A549 (cell line): ENCODE measurements around the gene MEGF8. TPM values are rescaled to one million over a fixed set of nuclear protein-coding genes. Genes with fewer than 3 reads are reported as not detected.

ENCODE experiments used
- ATAC-seq, 2 experiments: fragments of 200-7000 bp in 1 of 2; fragments of >200 bp in 1 of 2; cut with Nextera tagmentation in 1 of 2; cut with Tn5 transposase in 1 of 2; 3 replicates each; pipeline versions ENCODE4 v1.8.0 to v1.9.1; 2018 to 2020; ENCODE audit warnings: mild to moderate bottlenecking in 1 of 2, moderate library complexity in 1 of 2
- CTCF ChIA-PET: fragments of 300-600 bp; sonication (Branson Sonifier 250); formaldehyde crosslinking; extraction: SDS; loops from one replicate; lab custom pipeline; 2021; ENCODE audit warnings: antibody characterized with exemption, inconsistent platforms; lab: Yijun Ruan, JAX
- POLR2A ChIA-PET: fragments of 350-600 bp; formaldehyde crosslinking; extraction: SDS; loops from one replicate; lab custom pipeline; 2021; ENCODE audit warnings: antibody characterized with exemption, inconsistent platforms; lab: Yijun Ruan, JAX
- DNase-seq, 2 experiments: peaks; one replicate each; pipeline versions ENCODE4 v3.0.0 to v3.0.0-alpha.2; 2011 to 2016; ENCODE audit warnings: low read depth in 1 of 2, low spot score in 1 of 2
- FAIRE-seq: peaks from 2 replicates; lab custom pipeline; 2011; peaks lifted over from hg19 to GRCh38; lab: Jason Lieb, UNC
- H3K27ac ChIP-seq, 2 experiments: fragments of >200 bp; sonication (Bioruptor Twin); formaldehyde crosslinking; 3 replicates each; pipeline ENCODE4 v1.5.1; 2016 to 2017
- H3K4me1 ChIP-seq: fragments of >200 bp; sonication (Bioruptor Twin); formaldehyde crosslinking; 3 replicates; pipeline ENCODE4 v1.6.1; 2016
- H3K4me2 ChIP-seq: fragments of >200 bp; sonication (Bioruptor Twin); formaldehyde crosslinking; 3 replicates; pipeline ENCODE4 v1.6.1; 2016
- H3K4me3 ChIP-seq: fragments of >200 bp; sonication (Bioruptor Twin); formaldehyde crosslinking; 3 replicates; pipeline ENCODE4 v1.5.1; 2016
- H3K9me3 ChIP-seq: fragments of >200 bp; sonication (Bioruptor Twin); formaldehyde crosslinking; 3 replicates; pipeline ENCODE4 v1.6.1; 2016
- CBX2 ChIP-seq: fragments of 200-600 bp; sonication (generic); IDR thresholded peaks from 2 replicates; pipeline ENCODE4 v1.6.1; 2016; ENCODE audit warnings: low read depth, mild to moderate bottlenecking, borderline replicate concordance
- CHD2 ChIP-seq: fragments of 150-350 bp; IDR thresholded peaks from 2 replicates; pipeline ENCODE4 v1.6.1; 2014; ENCODE audit warnings: low read length; ENCODE audit not compliant: partially characterized antibody
- CHD4 ChIP-seq: fragments of 200-600 bp; sonication (generic); IDR thresholded peaks from 2 replicates; pipeline ENCODE4 v1.6.1; 2016; ENCODE audit warnings: antibody characterized with exemption, mild to moderate bottlenecking, borderline replicate concordance
- CTCF ChIP-seq: fragments of >200 bp; sonication (Bioruptor Twin); formaldehyde crosslinking; IDR thresholded peaks from 3 replicates; pipeline ENCODE4 v1.5.1; 2016
- E2F6 ChIP-seq: IDR thresholded peaks from 2 replicates; pipeline ENCODE4 v1.6.1; 2012; ENCODE audit warnings: low read depth, borderline replicate concordance
- EHMT2 ChIP-seq: fragments of 200-600 bp; sonication (generic); IDR thresholded peaks from 2 replicates; pipeline ENCODE4 v1.6.1; 2016; ENCODE audit warnings: antibody characterized with exemption, low read depth, mild to moderate bottlenecking, moderate library complexity
- ELK1 ChIP-seq: fragments of 150-350 bp; IDR thresholded peaks from 2 replicates; pipeline ENCODE4 v1.6.1; 2014; ENCODE audit warnings: low read depth, mild to moderate bottlenecking, low read length
- HOXA7 ChIP-seq: fragments of 250-450 bp; sonication (Bioruptor Pico); IDR thresholded peaks from 2 replicates; pipeline ENCODE4 v1.5.0; 2020; ENCODE audit warnings: mild to moderate bottlenecking, moderate library complexity
- HOXB13 ChIP-seq: fragments of 250-450 bp; sonication (Bioruptor Pico); IDR thresholded peaks from 2 replicates; pipeline ENCODE4 v1.5.0; 2020; ENCODE audit warnings: low read depth, mild to moderate bottlenecking, moderate library complexity
- KDM1A ChIP-seq: fragments of 200-600 bp; sonication (generic); IDR thresholded peaks from 2 replicates; pipeline ENCODE4 v1.6.1; 2016; ENCODE audit warnings: low read depth, mild to moderate bottlenecking
- MAZ ChIP-seq: fragments of 150-350 bp; IDR thresholded peaks from 2 replicates; pipeline ENCODE4 v1.6.1; 2014; ENCODE audit warnings: antibody characterized with exemption, low read depth, low read length, borderline replicate concordance
- RAD21 ChIP-seq, 2 experiments: fragments of >200 bp in 1 of 2; sonication (Bioruptor Twin) in 1 of 2; formaldehyde crosslinking in 1 of 2; IDR thresholded peaks in 1 of 2; conservative IDR thresholded peaks in 1 of 2; 2 replicates in 1 of 2; 3 replicates in 1 of 2; pipeline ENCODE4 v1.6.1; 2012 to 2018; ENCODE audit warnings: inconsistent platforms in 1 of 2
- REST ChIP-seq: fragments of 200-600 bp; sonication (generic); IDR thresholded peaks from 2 replicates; pipeline ENCODE4 v1.6.1; 2016; ENCODE audit warnings: antibody characterized with exemption, mild to moderate bottlenecking, moderate library complexity
- ZNF302 ChIP-seq: fragments of 250-450 bp; sonication (Bioruptor Pico); IDR thresholded peaks from 2 replicates; pipeline ENCODE4 v1.9.0; 2021; ENCODE audit warnings: inconsistent platforms, mild to moderate bottlenecking, moderate library complexity
- ZSCAN20 ChIP-seq: fragments of 250-450 bp; sonication (Bioruptor Pico); IDR thresholded peaks from 2 replicates; pipeline ENCODE4 v1.8.0; 2022; ENCODE audit warnings: mild to moderate bottlenecking, moderate library complexity
- WGBS: methylation state at CpG from one replicate; pipeline ENCODE4 v1.1.6; 2017; ENCODE audit errors: missing lambda C conversion rate; 5-methylcytosine and 5-hydroxymethylcytosine counted together
- polyA plus RNA-seq, 4 experiments: library from polyadenylated mRNA; depleted of rRNA in 3 of 4; stranded (reverse); fragments of >200 nt; fragmentation: RNase III in 1 of 4; extraction: RNeasy Plus Mini Kit Qiagen cat#74134 plus additional on column Dnase treatment in 1 of 4; gene quantifications; 2 replicates in 3 of 4; 3 replicates in 1 of 4; pipeline ENCODE4 v1.2.3, GENCODE V29; 2011 to 2017
- TF ChIP-seq, protein P1 (sequence below): fragments of 250-450 bp; sonication (Bioruptor Pico); IDR thresholded peaks from 2 replicates; pipeline ENCODE4 v1.5.0; 2020; ENCODE audit warnings: low read depth, mild to moderate bottlenecking, moderate library complexity
- TF ChIP-seq, protein P2 (sequence below): fragments of 250-450 bp; sonication (Bioruptor Pico); IDR thresholded peaks from 2 replicates; pipeline ENCODE4 v1.5.0; 2021; ENCODE audit warnings: mild to moderate bottlenecking, moderate library complexity, borderline replicate concordance
- TF ChIP-seq, protein P3 (sequence below): fragments of >200 bp; sonication (Bioruptor Twin); formaldehyde crosslinking; IDR thresholded peaks from 2 replicates; pipeline ENCODE4 v1.6.1; 2016

Gene MEGF8
- polyA plus RNA-seq, 2 of the 4 experiments (the other 2 are of a cell fraction): 10.4 to 27.2 TPM

GRCh38 chr19:42392165-42392564, 66.7 kb downstream of the MEGF8 start:
- no peak for ATAC-seq
- FAIRE-seq: no peak
- TF ChIP-seq, protein P1, sequence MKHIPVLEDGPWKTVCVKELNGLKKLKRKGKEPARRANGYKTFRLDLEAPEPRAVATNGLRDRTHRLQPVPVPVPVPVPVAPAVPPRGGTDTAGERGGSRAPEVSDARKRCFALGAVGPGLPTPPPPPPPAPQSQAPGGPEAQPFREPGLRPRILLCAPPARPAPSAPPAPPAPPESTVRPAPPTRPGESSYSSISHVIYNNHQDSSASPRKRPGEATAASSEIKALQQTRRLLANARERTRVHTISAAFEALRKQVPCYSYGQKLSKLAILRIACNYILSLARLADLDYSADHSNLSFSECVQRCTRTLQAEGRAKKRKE: no peak
- TF ChIP-seq MAZ (no peak), CBX2 (no peak), HOXA7 (CRISPR knock-in tag) (no peak), KDM1A (no peak), E2F6 (no peak), ELK1 (no peak), EHMT2 (no peak), RAD21 (conservative IDR thresholded peaks at IDR 0.05 in 1 of 2, IDR thresholded peaks at IDR 0.05 in 1 of 2) (no peak), REST (no peak), ZNF302 (no peak), ZSCAN20 (CRISPR knock-in tag) (no peak)
- TF ChIP-seq, protein P2, sequence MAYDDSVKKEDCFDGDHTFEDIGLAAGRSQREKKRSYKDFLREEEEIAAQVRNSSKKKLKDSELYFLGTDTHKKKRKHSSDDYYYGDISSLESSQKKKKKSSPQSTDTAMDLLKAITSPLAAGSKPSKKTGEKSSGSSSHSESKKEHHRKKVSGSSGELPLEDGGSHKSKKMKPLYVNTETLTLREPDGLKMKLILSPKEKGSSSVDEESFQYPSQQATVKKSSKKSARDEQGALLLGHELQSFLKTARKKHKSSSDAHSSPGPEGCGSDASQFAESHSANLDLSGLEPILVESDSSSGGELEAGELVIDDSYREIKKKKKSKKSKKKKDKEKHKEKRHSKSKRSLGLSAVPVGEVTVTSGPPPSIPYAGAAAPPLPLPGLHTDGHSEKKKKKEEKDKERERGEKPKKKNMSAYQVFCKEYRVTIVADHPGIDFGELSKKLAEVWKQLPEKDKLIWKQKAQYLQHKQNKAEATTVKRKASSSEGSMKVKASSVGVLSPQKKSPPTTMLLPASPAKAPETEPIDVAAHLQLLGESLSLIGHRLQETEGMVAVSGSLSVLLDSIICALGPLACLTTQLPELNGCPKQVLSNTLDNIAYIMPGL (CRISPR knock-in tag): no peak
- TF ChIP-seq, protein P3, sequence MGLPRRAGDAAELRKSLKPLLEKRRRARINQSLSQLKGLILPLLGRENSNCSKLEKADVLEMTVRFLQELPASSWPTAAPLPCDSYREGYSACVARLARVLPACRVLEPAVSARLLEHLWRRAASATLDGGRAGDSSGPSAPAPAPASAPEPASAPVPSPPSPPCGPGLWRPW: no peak
- H3K4me2 ChIP-seq: no peak overlapping the region
- no peak for DNase-seq
- peaks cover 12% of the 10 kb centered on the region for H3K4me1 ChIP-seq
- H3K4me3 ChIP-seq: no peak overlapping the region
- no peaks in the 10 kb centered on the region for H3K9me3 ChIP-seq
- ChIA-PET CTCF (interaction anchor here (0.6 to 17.1 kb wide), 9 partner anchors 9 to 751 kb away, joined by 3 to 288 read pairs (median 4); partner anchors contain the start of gene CNFN), POLR2A (no interaction called here)
- 52% methylated on average over 4 of the region's 4 CpGs for WGBS
- no peak overlapping the region for H3K27ac ChIP-seq

DNA sequence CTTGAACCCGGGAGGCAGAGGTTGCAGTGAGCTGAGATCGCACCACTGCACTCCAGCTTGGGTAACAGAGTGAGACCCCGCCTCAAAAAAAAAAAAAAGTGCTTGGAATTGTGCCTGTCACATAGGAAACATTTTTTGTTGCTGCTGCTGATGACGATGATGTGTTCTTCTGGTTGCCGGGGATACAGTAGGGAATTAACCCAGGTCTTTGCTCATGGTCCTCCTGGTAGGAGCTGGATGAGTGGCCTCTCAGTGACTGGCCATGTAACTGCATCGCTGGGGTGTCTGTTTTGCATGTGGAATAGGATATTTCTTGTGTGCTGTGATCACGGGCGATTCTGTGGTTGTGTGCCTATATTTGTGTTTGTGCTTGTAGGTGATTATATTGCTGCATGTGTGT, 69.3 kb downstream of the MEGF8 start:
- Histone ChIP-seq H3K4me2 (no peak overlapping the region), H3K4me3 (no peak overlapping the region), H3K27ac (no peak overlapping the region), H3K9me3 (no peaks in the 10 kb centered on the region), H3K4me1 (peaks cover 21% of the 10 kb centered on the region)
- peak in 1 of 2 experiments; percentile 55 for DNase-seq
- ChIA-PET POLR2A (no interaction called here), CTCF (interaction anchor here (0.6 to 17.1 kb wide), 7 partner anchors 11 to 262 kb away, joined by 3 to 302 read pairs (median 6); partner anchors contain the start of genes CNFN, CXCL17 and POU2F2)
- no peak for ATAC-seq
- WGBS: 76% methylated on average over 8 of the region's 8 CpGs
- peak; percentile 91 for FAIRE-seq
- no peak for TF ChIP-seq CTCF
- no peak for TF ChIP-seq CHD2
- TF ChIP-seq, protein P2 (CRISPR knock-in tag): no peak
- no peak for TF ChIP-seq ELK1
- TF ChIP-seq ZSCAN20 (CRISPR knock-in tag): no peak
- no peak for TF ChIP-seq HOXB13 (CRISPR knock-in tag)
- no peak for TF ChIP-seq CHD4
- TF ChIP-seq, protein P3: no peak
